ENCODE measurements around the gene ZCCHC4.

GRCh38 chr4:25345744-25346143 lies 33.2 kb downstream of the ZCCHC4 start:
- TF ChIP-seq, protein P1, sequence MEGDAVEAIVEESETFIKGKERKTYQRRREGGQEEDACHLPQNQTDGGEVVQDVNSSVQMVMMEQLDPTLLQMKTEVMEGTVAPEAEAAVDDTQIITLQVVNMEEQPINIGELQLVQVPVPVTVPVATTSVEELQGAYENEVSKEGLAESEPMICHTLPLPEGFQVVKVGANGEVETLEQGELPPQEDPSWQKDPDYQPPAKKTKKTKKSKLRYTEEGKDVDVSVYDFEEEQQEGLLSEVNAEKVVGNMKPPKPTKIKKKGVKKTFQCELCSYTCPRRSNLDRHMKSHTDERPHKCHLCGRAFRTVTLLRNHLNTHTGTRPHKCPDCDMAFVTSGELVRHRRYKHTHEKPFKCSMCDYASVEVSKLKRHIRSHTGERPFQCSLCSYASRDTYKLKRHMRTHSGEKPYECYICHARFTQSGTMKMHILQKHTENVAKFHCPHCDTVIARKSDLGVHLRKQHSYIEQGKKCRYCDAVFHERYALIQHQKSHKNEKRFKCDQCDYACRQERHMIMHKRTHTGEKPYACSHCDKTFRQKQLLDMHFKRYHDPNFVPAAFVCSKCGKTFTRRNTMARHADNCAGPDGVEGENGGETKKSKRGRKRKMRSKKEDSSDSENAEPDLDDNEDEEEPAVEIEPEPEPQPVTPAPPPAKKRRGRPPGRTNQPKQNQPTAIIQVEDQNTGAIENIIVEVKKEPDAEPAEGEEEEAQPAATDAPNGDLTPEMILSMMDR (IDR thresholded peaks at IDR 0.05): no peak
- TF ChIP-seq POLR2A (IDR thresholded peaks at IDR 0.05): no peak
- TF ChIP-seq EP300 (IDR thresholded peaks at IDR 0.05): no peak
